HepG2 (cell line): ENCODE results near the gene ACSM2A. TPM values are rescaled to one million over a fixed set of nuclear protein-coding genes. Genes with fewer than 3 reads are reported as not detected.
"Not testable (repeated sequence)": the region's sequence is repeated elsewhere in the genome, so short reads cannot be mapped to it uniquely, and the experiment has no call there.

ENCODE experiments used
- ATAC-seq: fragments of 200-7000 bp; cut with Tn5 transposase; 3 replicates; pipeline ENCODE4 v1.9.1; 2020; ENCODE audit warnings: mild to moderate bottlenecking, moderate library complexity
- BruUV-seq: library from RNA; stranded (reverse); fragments of 400-500 nt; replicated peaks from 2 replicates; lab custom pipeline; 2021; lab: Mats Ljungman, UMichigan
- CTCF ChIA-PET: fragments of 300-600 bp; formaldehyde crosslinking; extraction: SDS; loops from one replicate; lab custom pipeline; 2021; ENCODE audit warnings: low total read pairs, inconsistent platforms, low intra/inter-chr PET ratio; lab: Yijun Ruan, JAX
- POLR2A ChIA-PET: fragments of 350-600 bp; sonication (Branson Sonifier 250); formaldehyde crosslinking; loops from one replicate; lab custom pipeline; 2020; ENCODE audit warnings: antibody characterized with exemption, inconsistent platforms; lab: Yijun Ruan, JAX
- DNase-seq: peaks from one replicate; pipeline ENCODE4 v3.0.0-alpha.2; 2015; ENCODE audit warnings: low spot score
- FAIRE-seq: peaks from 3 replicates; lab custom pipeline; 2011; peaks lifted over from hg19 to GRCh38; lab: Jason Lieb, UNC
- H2AFZ ChIP-seq: one replicate; pipeline ENCODE4 v1.6.1; 2011; ENCODE audit warnings: low read length, inconsistent platforms
- H3K27ac ChIP-seq: fragments of 300-600 bp; 3 replicates; pipeline ENCODE4 v1.8.0; 2011; ENCODE audit warnings: mixed run types, mild to moderate bottlenecking, mixed read lengths, low read length, inconsistent platforms; ENCODE audit not compliant: insufficient read depth; ENCODE audit errors: extremely low read length
- H3K27me3 ChIP-seq, 2 experiments: fragments of 200-600 bp in 1 of 2; 2 replicates in 1 of 2; 3 replicates in 1 of 2; pipeline versions ENCODE4 v1.6.0 to v1.8.0; 2011; ENCODE audit warnings: low read length in 2 of 2, mild to moderate bottlenecking in 2 of 2, moderate library complexity in 2 of 2, inconsistent platforms in 1 of 2; ENCODE audit not compliant: insufficient read depth in 2 of 2, control insufficient read depth in 1 of 2
- H3K36me3 ChIP-seq, 2 experiments: fragments of 200-600 bp in 1 of 2; replicated peaks in 1 of 2; 2 replicates in 1 of 2; 3 replicates in 1 of 2; pipeline versions ENCODE4 v1.5.1 to v1.8.0; 2011; ENCODE audit warnings: low read length in 2 of 2, inconsistent platforms in 1 of 2; ENCODE audit not compliant: insufficient read depth in 2 of 2, control insufficient read depth in 1 of 2
- H3K4me1 ChIP-seq: 2 replicates; pipeline ENCODE4 v1.5.1; 2012; ENCODE audit warnings: low read length, inconsistent platforms; ENCODE audit not compliant: insufficient read depth
- H3K4me2 ChIP-seq: 2 replicates; pipeline ENCODE4 v1.6.0; 2011; ENCODE audit warnings: low read depth, low read length, inconsistent platforms
- H3K4me3 ChIP-seq, 3 experiments: fragments of 200-600 bp in 1 of 3; sonication (generic), shearing (Covaris generic) in 1 of 3; replicated peaks in 1 of 3; 2 replicates each; pipeline ENCODE4 v1.5.1; 2011 to 2016; ENCODE audit warnings: low read length in 3 of 3, inconsistent platforms in 2 of 3, low read depth in 2 of 3, mild to moderate bottlenecking in 2 of 3, control low read depth in 1 of 3, mixed read lengths in 1 of 3; ENCODE audit not compliant: insufficient read depth in 1 of 3
- H3K79me2 ChIP-seq: one replicate; pipeline ENCODE4 v1.6.1; 2011; ENCODE audit warnings: low read length, inconsistent platforms; ENCODE audit not compliant: insufficient read depth
- H3K9ac ChIP-seq: 2 replicates; pipeline ENCODE4 v1.6.0; 2011; ENCODE audit warnings: mild to moderate bottlenecking, low read depth, low read length, inconsistent platforms; ENCODE audit not compliant: insufficient read depth
- H3K9me3 ChIP-seq: 2 replicates; pipeline ENCODE4 v1.5.1; 2012; ENCODE audit warnings: mild to moderate bottlenecking, low read length
- H4K20me1 ChIP-seq: 2 replicates; pipeline ENCODE4 v1.6.0; 2011; ENCODE audit warnings: inconsistent platforms, mild to moderate bottlenecking, low read length, moderate library complexity; ENCODE audit not compliant: insufficient read depth
- HNF4A ChIP-seq: sonication (generic); formaldehyde crosslinking; IDR thresholded peaks from 2 replicates; pipeline ENCODE4 v1.4.0; 2020; ENCODE audit warnings: missing genetic modification reagents
- MTERF4 ChIP-seq: sonication (generic); formaldehyde crosslinking; IDR thresholded peaks from 2 replicates; pipeline ENCODE4 v1.8.0; 2023; ENCODE audit warnings: mild to moderate bottlenecking, missing genetic modification reagents
- PBX2 ChIP-seq: IDR thresholded peaks from 2 replicates; pipeline ENCODE4 v1.6.1; 2016; ENCODE audit warnings: control low read depth
- ZBTB8A ChIP-seq: sonication (generic); formaldehyde crosslinking; IDR thresholded peaks from 2 replicates; pipeline ENCODE4 v1.4.0; 2020; ENCODE audit warnings: mild to moderate bottlenecking, low read depth, missing genetic modification reagents, borderline replicate concordance
- ZMYM4 ChIP-seq: sonication (generic); formaldehyde crosslinking; IDR thresholded peaks from 2 replicates; pipeline ENCODE4 v1.8.1; 2023; ENCODE audit warnings: mild to moderate bottlenecking, missing genetic modification reagents
- WGBS: methylation state at CpG from one replicate; pipeline ENCODE4 v1.1.6; 2017; ENCODE audit warnings: low lambda C conversion rate; 5-methylcytosine and 5-hydroxymethylcytosine counted together
- in situ Hi-C: cut with HindIII; loops from 2 replicates; pipeline ENCODE4 v1.10.0; 2017; ENCODE audit warnings: low pct_unique_long_range_greater_than_20kb; ENCODE audit not compliant: extremely low pct_ligation_motif_present
- intact Hi-C: fragments of 100-400 bp; cut with micrococcal nuclease; formaldehyde crosslinking; loops from one replicate; pipeline ENCODE4 v1.10.0; 2022; ENCODE audit not compliant: unreplicated experiment
- polyA plus RNA-seq, 8 experiments: library from polyadenylated mRNA; depleted of rRNA in 3 of 8; stranded (reverse) in 7 of 8; unstranded in 1 of 8; fragments of >200 nt; fragmentation: Illumina TruSeq in 4 of 8; extraction: Trizol in 4 of 8; gene quantifications; 2 replicates each; pipeline versions ENCODE4 v1.2.1 to v1.2.3, GENCODE V29; 2011 to 2016; ENCODE audit warnings: low read depth in 4 of 8, missing spikeins in 1 of 8, mixed read lengths in 1 of 8; ENCODE audit not compliant: insufficient read depth in 1 of 8
- total RNA-seq, 5 experiments: library from RNA; depleted of rRNA; stranded (reverse); fragments of >200 nt; fragmentation: Illumina TruSeq; extraction: Trizol; gene quantifications; 2 replicates each; pipeline ENCODE4 v1.2.3, GENCODE V29; 2016; ENCODE audit warnings: low read depth in 1 of 5

The ACSM2A gene
- total and polyA plus RNA-seq, 2 of the 13 experiments (the other 11 are each of a cell fraction or from before 2014, with no cell fraction given), result 11.4 to 16.3 TPM

- TF ChIP-seq MTERF4 (CRISPR knock-in tag) (no peak), ZBTB8A (CRISPR knock-in tag) (no peak), HNF4A (no peak), PBX2 (CRISPR knock-in tag) (no peak)
Observed at GRCh38 chr16:20415541-20415940, 35.8 kb upstream of the ACSM2A start (continued).

- H3K27me3 ChIP-seq, result not testable (repeated sequence)
Observed at GRCh38 chr16:20419093-20419492, 32.2 kb upstream of the ACSM2A start.

GRCh38 chr16:20421748-20422147 is 29.6 kb upstream of the ACSM2A start:
- CTCF ChIA-PET, in situ Hi-C loops, FAIRE-seq, H3K4me3 ChIP-seq, H4K20me1 ChIP-seq, H3K4me2 ChIP-seq, H3K36me3 ChIP-seq, H2AFZ ChIP-seq, H3K27me3 ChIP-seq, H3K27ac ChIP-seq, BruUV-seq: not testable (repeated sequence)
- H3K4me1 ChIP-seq, result peaks cover 41% of the 10 kb centered on the region
- TF ChIP-seq ZMYM4 (CRISPR knock-in tag), result 0 out of 2 replicates have a peak, but pooled peaks have one; percentile 5
- TF ChIP-seq, all 625 proteins: peak for 1; not testable (repeated sequence) for 624
- H3K79me2 ChIP-seq, POLR2A ChIA-PET, H3K9me3 ChIP-seq, ATAC-seq, H3K9ac ChIP-seq, DNase-seq: not testable (repeated sequence)
- intact Hi-C loops, result loop anchor here (10.0 kb wide), 1 partner anchor 1317 kb away; no protein-coding TSS in a partner anchor
- WGBS, result 94% methylated on average over 2 of the region's 2 CpGs

More at GRCh38 chr16:20419093-20419492, 32.2 kb upstream of the ACSM2A start:
- H2AFZ ChIP-seq, H3K27ac ChIP-seq, ATAC-seq, intact Hi-C loops, H3K79me2 ChIP-seq, H3K36me3 ChIP-seq, H3K9ac ChIP-seq, POLR2A ChIA-PET, BruUV-seq, CTCF ChIA-PET, in situ Hi-C loops, H3K4me3 ChIP-seq, H4K20me1 ChIP-seq, FAIRE-seq, DNase-seq, H3K9me3 ChIP-seq, H3K4me2 ChIP-seq: not testable (repeated sequence)
- WGBS, result 84% methylated on average over 8 of the region's 8 CpGs
- H3K4me1 ChIP-seq, result peaks cover 17% of the 10 kb centered on the region
